Cardiac fibroblast (primary cell): Measurements from ENCODE around the gene KEL.

Experiments used
- DNase-seq, 2 donors: peaks; one replicate each; pipeline versions ENCODE4 v3.0.0 to v3.0.0-alpha.2; 2010; ENCODE audit warnings: low read depth in 2 of 2
- H3K4me3 ChIP-seq, 2 donors: replicated peaks in 1 of 2; 1 replicate in 1 of 2; 2 replicates in 1 of 2; pipeline ENCODE4 v1.5.1; 2011; ENCODE audit warnings: low read depth in 2 of 2, low read length in 2 of 2, mild to moderate bottlenecking in 2 of 2, moderate library complexity in 1 of 2
- TF ChIP-seq, protein P1 (sequence below): IDR thresholded peaks from one replicate; pipeline ENCODE4 v1.5.1; 2011; ENCODE audit warnings: low read depth, mild to moderate bottlenecking, low read length, inconsistent platforms

The KEL gene

DNA sequence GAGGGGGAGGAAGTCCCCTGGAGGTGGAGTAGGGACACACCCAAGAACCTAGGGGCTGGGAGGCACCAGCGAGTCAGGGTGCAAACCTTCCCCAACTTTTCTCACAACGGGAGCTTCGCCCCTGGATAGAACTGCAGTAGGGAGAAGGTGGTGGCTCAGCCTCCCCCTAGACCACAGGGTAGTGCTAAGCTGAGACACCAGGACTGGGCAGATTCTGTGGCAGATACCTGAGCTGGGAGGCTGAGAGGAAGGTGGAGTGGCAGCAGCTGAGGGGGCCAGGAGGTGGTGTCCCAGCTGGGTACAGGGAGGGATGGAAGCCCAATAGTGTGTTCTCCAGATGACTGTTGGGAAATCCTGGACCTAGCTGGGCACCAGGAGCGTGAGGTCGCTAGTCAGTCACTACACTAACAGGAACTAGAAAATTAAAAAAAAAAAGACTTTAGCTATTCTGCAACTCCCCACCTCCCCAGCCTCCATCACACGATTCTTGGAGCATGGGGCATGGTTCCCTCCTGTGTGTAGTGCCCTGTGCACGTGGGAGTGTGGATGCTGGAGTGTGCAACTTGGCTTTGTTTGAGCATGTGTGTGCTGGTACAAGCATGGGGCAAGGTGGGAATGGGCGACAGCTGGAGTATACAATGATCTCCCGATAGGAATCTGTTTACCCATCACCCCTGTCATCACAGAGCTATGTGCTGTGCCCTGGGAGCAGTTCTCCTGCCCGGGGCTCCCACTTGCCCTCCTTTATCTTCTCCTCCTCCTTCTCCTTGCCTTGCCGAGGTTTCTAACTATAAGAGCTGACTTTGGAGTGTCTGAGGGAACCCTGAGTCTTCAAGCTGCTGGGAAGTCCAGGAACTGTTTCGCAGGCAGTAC is 67.8 kb downstream of the KEL start:
- DNase-seq = no peak
- H3K4me3 ChIP-seq = no peak overlapping the region
- TF ChIP-seq, protein P1, sequence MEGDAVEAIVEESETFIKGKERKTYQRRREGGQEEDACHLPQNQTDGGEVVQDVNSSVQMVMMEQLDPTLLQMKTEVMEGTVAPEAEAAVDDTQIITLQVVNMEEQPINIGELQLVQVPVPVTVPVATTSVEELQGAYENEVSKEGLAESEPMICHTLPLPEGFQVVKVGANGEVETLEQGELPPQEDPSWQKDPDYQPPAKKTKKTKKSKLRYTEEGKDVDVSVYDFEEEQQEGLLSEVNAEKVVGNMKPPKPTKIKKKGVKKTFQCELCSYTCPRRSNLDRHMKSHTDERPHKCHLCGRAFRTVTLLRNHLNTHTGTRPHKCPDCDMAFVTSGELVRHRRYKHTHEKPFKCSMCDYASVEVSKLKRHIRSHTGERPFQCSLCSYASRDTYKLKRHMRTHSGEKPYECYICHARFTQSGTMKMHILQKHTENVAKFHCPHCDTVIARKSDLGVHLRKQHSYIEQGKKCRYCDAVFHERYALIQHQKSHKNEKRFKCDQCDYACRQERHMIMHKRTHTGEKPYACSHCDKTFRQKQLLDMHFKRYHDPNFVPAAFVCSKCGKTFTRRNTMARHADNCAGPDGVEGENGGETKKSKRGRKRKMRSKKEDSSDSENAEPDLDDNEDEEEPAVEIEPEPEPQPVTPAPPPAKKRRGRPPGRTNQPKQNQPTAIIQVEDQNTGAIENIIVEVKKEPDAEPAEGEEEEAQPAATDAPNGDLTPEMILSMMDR = no peak

DNA sequence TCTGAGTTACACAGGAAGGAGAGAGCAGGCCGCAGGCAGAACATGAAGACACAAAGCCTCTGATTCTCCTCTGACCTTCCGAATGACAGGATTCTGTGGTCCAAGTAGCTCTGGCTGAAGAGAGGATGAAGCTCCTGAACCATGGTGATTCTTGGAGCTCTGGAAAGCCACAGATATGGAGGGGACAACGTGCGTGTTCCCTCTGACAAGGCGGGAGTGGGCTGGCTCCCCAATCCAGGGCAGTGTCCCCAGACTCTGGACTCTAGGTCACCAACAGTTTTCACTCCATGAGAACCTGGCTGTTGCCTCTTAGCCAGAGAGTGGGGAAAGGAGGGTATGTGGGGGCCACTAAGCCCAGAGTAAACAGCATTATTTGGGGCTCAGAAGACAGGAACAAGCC is 69.2 kb downstream of the KEL start:
- DNase-seq = no peak
- H3K4me3 ChIP-seq = no peak overlapping the region
- TF ChIP-seq, protein P1 = no peak

DNA sequence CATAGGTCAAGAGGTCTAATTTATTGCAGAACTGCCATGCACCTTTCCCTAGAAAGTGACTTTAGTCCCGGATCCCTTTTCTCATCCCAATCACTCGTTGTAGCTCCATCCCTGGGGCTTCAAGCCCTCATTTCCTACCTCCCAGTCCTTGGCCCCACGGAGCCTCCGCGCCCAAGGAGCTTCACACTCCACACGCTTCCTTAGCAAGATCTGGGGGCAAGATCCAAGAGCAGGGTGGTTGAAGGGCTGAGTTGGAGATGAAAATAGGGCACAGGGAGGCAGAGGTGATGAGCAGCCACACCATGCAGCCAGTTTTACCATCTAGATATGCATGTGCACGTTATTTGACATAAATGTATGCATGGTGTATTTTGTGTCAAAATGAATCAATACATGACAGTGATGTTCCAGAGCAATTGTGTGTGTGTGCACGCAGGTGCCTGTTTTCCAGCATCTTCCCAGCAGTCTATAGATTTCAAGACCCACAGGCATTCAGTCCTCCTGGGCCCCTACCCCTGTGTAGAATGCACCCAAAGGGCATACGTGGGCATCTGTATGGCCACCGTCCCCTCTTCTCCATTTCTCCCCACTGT is 70.6 kb downstream of the KEL start:
- TF ChIP-seq, protein P1 = no peak
- no peak overlapping the region for H3K4me3 ChIP-seq
- no peak for DNase-seq
